ENCODE measurements around the gene EDIL3. TPM values are rescaled to one million over a fixed set of nuclear protein-coding genes. Genes with fewer than 3 reads are reported as not detected.

The EDIL3 gene
- total RNA-seq, 3 donors from 2014 or later: 29.7 to 39.8 (median 39.6) TPM

GRCh38 chr5:83925955-83926337 lies 458.7 kb downstream of the EDIL3 start:
- ATAC-seq (peak; percentile 70), DNase-seq (no peak)
- Histone ChIP-seq H3K4me3 (no peak overlapping the region), H3K4me1 (ENCODE audit: low read depth) (peaks cover 12% of the 10 kb centered on the region), H3K36me3 (ENCODE audit: low read depth) (no peaks in the 10 kb centered on the region), H3K9me3 (no peaks in the 10 kb centered on the region)
- intact Hi-C loops (cut with DNase I, micrococcal nuclease): no loop called here
- TF ChIP-seq CTCF (IDR thresholded peaks at IDR 0.05): no peak

- DNase-seq (no peak), ATAC-seq (peak; percentile 45)
- peaks cover 12% of the 10 kb centered on the region for H3K4me1 ChIP-seq (ENCODE audit: low read depth)
- intact Hi-C loops (cut with DNase I, micrococcal nuclease): no loop called here
- H3K36me3 ChIP-seq (ENCODE audit: low read depth): no peaks in the 10 kb centered on the region
- no peak overlapping the region for H3K4me3 ChIP-seq
- no peaks in the 10 kb centered on the region for H3K9me3 ChIP-seq
- TF ChIP-seq CTCF (IDR thresholded peaks at IDR 0.05): no peak
Observed at GRCh38 chr5:83925321-83925954, 459.2 kb downstream of the EDIL3 start.

GRCh38 chr5:83924891-83925290 lies 459.8 kb downstream of the EDIL3 start:
- DNase-seq: no peak
- Histone ChIP-seq H3K36me3 (ENCODE audit: low read depth) (no peaks in the 10 kb centered on the region), H3K4me3 (no peak overlapping the region), H3K4me1 (ENCODE audit: low read depth) (peaks cover 12% of the 10 kb centered on the region), H3K9me3 (no peaks in the 10 kb centered on the region)
- intact Hi-C loops (cut with DNase I, micrococcal nuclease): no loop called here
- no peak for TF ChIP-seq CTCF (IDR thresholded peaks at IDR 0.05)
- no peak for ATAC-seq

DNA sequence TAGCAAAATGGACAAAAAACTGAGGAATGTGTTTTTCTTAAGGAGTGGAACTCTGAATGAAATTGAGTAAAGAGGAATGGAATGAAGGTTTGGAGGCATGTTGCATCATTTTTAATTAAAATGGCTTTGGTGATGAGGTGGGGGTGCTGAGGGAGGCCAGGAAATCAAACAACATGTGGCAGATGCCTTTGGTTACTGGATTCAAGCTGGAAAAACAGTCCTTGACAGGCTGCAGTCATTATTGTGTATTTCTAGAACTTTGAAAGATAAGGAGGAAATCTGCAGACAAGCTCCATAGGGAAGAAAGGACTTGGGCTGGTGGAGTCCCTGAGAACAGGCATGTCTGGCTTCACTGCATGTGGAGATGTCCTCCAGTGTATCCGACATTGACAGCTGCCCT lies 460.5 kb downstream of the EDIL3 start:
- DNase-seq (no peak), ATAC-seq (no peak)
- no peak overlapping the region for H3K4me3 ChIP-seq
- intact Hi-C loops (cut with DNase I, micrococcal nuclease): no loop called here
- peaks cover 12% of the 10 kb centered on the region for H3K4me1 ChIP-seq (ENCODE audit: low read depth)
- H3K36me3 ChIP-seq (ENCODE audit: low read depth): no peaks in the 10 kb centered on the region
- H3K9me3 ChIP-seq: no peaks in the 10 kb centered on the region
- no peak for TF ChIP-seq CTCF (IDR thresholded peaks at IDR 0.05)

GRCh38 chr5:83922699-83923098 lies 462.0 kb downstream of the EDIL3 start:
- DNase-seq (no peak), ATAC-seq (no peak)
- no peak for TF ChIP-seq CTCF (IDR thresholded peaks at IDR 0.05)
- H3K9me3 ChIP-seq: no peaks in the 10 kb centered on the region
- H3K4me1 ChIP-seq (ENCODE audit: low read depth): peaks cover 20% of the 10 kb centered on the region
- no peaks in the 10 kb centered on the region for H3K36me3 ChIP-seq (ENCODE audit: low read depth)
- no peak overlapping the region for H3K4me3 ChIP-seq
- intact Hi-C loops (cut with DNase I, micrococcal nuclease): no loop called here
